HG03565 (cell line): ENCODE data around the gene SPNS3.

ENCODE experiments used
- ATAC-seq: cut with Tn5 transposase; IDR thresholded peaks from one replicate; pipeline ENCODE4 v1.9.1; 2021; ENCODE audit warnings: mild to moderate bottlenecking, moderate library complexity; ENCODE audit not compliant: unreplicated experiment

Gene SPNS3

DNA sequence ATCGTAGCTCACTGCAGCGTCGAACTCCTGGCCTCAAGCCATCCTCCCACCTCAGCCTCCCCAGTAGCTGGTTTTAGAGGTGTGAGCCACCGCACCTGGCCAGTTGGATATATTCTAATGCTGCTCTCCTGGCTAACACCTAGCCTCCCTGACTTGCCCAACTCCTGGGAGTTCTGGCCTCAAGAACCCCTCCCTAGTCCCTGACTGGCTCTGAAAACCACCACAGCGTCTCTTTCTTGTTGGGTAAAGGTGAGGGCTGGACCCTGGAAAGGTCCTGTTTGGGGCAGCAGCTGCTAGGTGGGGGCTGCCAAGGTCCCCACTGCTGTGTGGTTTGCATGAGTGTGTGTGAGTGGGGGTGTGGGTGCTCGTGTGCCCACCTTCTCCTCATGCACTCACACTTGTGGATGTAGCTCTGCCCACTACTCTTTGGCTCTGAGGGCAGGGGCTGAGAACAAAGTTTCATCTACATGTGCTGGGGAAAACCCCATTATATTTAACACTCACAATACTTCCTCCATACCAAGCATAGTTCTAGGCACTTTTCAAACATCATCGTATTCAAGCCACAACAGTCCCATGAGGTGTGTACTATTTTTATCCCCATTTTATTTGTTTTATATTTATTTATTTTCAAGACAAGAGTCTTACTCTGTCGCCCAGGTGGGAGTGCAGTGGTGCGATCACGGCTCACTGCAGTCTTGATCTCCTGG is 7.1 kb upstream of the SPNS3 start:
- ATAC-seq, result no peak

DNA sequence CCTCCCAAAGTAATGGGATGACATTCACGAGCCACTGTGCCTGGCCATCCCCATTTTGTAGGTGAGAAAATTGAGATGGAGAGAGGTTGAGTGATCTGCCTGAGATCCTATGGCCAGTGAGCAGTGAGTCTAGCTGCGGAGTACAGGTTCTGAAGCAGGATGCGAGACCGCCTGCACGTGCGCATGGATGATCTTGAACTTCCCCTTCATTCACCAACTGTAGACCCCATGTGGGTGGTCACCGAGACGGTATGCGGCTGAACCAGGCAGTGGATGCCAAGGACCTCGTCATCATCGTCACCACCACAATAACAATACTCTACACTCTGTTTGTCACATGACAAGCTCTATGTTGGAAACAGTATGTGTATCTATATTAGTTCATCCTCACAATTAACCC is 6.2 kb upstream of the SPNS3 start:
- no peak for ATAC-seq

DNA sequence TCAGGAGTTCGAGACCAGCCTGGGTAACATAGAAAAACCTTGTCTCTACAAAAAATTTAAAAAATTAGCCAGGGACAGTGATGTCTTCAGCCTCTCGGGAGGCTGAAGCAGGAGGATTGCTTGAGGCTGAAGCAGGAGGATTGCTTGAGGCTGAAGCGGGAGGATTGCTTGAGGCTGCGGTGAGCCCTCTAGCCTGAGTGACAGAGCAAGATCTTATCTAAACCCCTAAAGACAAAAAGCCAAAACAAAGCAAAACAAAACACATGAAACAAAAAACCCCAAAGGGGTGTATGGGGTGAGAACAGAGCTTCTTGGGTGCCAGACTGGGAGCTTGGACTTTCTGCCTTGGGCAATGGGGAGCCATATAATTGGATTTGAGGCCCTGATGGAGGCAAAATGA is 2.6 kb downstream of the SPNS3 start:
- ATAC-seq, result no peak

DNA sequence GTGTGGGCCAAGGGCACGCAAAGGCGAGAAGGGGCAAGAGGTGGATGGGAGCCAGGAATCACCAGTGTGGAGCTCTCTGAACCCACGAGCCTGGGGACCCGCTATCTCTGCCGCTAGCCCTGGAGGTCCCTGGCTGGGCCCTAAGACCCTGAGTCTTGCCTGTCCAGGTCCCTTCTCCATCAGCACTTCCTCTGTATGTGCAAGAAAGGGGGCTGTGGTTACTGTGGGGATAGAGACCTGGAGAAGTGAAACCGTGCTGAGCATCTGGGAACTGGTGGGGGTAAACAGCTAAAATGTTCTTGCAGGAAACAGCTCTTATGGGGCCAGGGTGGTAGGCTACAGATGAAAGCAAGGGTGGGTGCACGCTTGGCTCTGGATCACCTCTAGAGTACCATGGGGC is 3.1 kb downstream of the SPNS3 start:
- ATAC-seq, result no peak

DNA sequence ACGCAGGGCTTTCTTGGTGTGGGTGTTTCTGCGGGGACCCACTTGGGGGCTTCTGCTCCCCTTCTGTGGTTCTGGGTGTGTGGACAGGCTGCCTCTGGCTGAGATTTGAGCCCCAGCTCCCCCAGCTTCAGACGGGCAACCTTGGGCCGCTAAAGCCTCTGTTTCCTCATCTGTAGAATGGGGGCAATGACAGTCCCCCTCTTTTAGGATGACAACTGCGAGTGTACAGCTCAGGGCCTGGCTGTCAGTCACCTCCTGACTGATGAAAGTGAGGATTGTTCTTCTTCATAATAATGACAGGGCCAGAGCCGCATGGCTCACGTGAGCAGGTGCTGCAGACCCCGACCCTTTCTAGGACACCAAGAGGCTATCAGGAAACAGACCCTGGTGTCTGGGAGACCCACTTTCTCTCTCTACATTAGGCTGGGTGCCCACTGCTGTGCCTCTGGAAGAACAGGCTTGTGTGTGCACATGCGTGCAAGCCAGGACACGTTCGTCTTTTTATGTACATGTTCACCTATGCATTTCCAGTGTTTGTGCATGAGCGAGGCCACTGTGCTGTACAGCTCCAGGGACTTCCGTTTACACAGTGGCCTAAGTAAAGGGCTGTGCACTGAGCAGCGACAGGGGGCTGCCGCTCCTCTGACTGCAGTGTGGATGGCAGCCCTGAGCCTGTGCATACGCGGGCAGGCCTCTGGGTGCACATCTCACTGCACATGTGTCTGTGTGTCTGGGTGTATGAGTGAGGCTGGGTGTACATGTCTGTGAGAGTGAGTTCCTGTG is 4.6 kb downstream of the SPNS3 start:
- no peak for ATAC-seq

DNA sequence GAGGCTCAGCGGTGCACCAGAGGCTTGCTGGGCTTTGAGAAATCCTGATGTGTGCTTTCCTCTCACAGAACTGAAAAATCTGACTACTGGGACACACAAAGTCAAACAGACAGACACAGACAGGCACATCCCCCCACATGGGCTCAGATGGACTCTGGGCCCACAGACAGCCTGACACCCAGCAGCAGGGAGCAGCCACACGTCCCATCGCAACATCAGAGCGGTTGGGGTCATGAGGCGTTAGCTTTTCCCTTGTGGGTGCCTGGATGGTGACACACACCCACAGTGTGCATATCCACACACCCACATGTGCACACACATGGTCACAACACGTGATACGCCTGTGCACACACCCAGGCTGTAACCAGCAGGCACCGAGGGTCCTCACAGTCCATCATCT is 6.3 kb downstream of the SPNS3 start:
- no peak for ATAC-seq

GRCh38 chr17:4440690-4441686 is 7.2 kb downstream of the SPNS3 start:
- ATAC-seq, result no peak

- no peak for ATAC-seq
Observed at GRCh38 chr17:4442582-4442981, 8.8 kb downstream of the SPNS3 start.

GRCh38 chr17:4443476-4443875 is 9.7 kb downstream of the SPNS3 start:
- ATAC-seq, result no peak

GRCh38 chr17:4444782-4445473 is 11.2 kb downstream of the SPNS3 start:
- no peak for ATAC-seq

GRCh38 chr17:4445731-4446130 is 12.0 kb downstream of the SPNS3 start:
- no peak for ATAC-seq

DNA sequence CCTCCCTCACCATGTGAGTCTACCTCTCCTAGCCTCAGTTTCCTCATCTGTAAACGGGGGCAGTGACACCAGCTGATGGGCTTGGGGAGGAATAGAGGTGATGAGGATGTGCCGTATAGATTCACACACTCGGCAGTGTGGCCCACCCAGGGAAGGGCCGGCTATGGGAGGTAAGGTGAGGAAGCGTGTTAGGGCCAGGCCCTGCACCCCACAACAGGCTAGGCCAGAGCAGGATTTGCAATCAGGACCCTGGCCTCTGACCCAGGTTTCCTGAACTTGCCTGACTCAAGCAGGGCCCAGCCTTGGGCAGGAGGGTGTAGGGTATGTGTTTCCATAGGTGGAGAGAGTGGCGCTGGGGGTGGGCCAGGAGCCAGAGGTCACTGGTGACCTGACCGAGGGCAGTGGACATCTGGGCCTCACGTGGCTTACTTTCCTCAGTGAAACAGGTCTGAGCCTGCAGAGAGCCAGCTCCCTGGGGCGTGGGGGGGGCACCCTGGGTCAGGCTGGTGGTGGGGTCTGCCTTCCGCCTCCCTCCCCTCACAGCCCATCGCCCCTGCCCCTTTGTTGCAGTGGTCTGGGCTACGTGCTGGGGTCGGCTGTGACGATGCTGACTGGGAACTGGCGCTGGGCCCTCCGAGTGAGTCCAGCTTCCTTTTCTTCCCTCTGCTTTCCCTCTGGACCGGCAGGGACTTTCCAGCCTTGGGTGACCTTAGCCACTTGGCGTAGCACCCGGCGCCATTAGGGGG is 12.8 kb downstream of the SPNS3 start:
- ATAC-seq, result no peak

DNA sequence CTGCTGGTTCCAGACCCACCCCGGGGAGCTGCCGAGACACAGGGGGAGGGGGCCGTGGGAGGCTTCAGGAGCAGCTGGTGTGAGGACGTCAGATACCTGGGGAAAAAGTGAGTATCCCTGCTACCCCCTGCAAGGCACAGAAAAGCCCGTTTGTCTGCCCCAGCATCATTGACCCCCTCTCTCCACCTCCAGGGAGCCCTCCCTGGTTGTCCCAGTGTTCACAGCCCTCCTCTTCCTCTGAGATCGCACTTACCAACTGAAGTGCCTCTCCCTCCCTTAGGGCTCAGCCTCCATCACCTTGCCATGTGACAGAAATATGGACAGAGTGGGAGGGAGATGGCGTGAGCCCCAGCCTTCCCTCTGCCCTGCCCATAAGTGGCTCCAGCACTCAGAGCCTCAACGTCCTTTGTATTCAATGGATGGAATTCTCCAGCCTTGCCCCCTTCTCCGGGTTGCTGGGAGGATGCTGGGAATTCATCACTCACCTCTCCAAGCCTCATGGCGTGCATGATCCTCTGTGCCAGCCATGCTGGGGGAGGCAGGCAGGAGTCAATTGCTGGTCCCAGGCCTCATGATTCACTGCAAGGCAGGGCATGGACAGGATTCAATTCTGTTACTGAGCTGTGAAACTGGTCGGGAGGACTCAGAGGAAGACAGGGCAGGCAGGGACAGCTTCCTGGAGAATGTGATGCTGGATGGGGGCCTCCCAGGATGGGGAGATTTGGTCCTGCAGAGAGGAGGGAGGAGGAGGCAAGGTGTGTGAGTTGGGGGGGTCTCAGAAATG is 14.6 kb downstream of the SPNS3 start:
- no peak for ATAC-seq

- ATAC-seq, result no peak
Observed at GRCh38 chr17:4449736-4450135, 16.0 kb downstream of the SPNS3 start.

GRCh38 chr17:4450710-4451316 is 17.1 kb downstream of the SPNS3 start:
- no peak for ATAC-seq

DNA sequence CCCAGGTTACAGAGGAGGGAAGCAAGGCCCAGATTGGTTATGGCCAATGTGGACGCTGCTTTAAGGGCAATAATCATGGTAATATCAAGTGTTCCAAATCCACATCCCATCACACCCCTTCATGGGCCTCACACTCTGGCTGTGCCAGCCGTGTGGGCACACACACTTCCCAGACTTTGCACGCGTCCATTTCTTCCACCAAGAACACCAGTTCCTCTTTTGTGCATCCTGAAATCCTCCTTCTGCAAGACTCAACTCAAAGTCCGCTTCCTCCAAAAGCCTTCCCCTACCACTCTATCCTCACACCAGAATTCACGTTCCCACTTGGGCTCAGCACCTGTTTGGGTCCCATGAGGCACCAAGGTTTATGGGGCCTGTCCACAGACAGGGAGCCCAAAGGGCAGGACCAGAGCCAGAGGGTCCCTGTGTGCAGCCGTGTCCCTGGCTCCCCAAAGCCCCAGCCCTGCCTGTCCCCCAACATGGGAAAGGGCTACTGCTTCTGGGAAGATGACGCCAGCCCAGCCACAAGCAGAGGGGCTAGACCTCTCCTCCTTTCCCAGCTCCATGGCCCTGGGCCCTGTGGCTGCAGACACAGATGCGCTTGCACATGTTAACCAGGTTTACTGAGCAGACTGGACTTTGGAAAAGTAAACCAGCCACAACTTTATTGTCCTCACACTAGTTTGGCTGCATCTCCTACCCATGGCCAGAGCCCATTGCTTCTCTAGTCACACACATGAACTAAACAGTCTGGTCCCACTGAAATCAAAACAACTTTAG is 20.3 kb downstream of the SPNS3 start:
- ATAC-seq, result no peak

- no peak for ATAC-seq
Observed at GRCh38 chr17:4460661-4461060, 26.9 kb downstream of the SPNS3 start.
